HepG2 (cell line): ENCODE measurements around the gene HNRNPM. TPM values are rescaled to one million over a fixed set of nuclear protein-coding genes. Genes with fewer than 3 reads are reported as not detected.

Experiments used
- ATAC-seq: fragments of 200-7000 bp; cut with Tn5 transposase; 3 replicates; pipeline ENCODE4 v1.9.1; 2020; ENCODE audit warnings: mild to moderate bottlenecking, moderate library complexity
- BruUV-seq: library from RNA; stranded (reverse); fragments of 400-500 nt; replicated peaks from 2 replicates; lab custom pipeline; 2021; lab: Mats Ljungman, UMichigan
- CTCF ChIA-PET: fragments of 300-600 bp; formaldehyde crosslinking; extraction: SDS; loops from one replicate; lab custom pipeline; 2021; ENCODE audit warnings: low total read pairs, inconsistent platforms, low intra/inter-chr PET ratio; lab: Yijun Ruan, JAX
- POLR2A ChIA-PET: fragments of 350-600 bp; sonication (Branson Sonifier 250); formaldehyde crosslinking; loops from one replicate; lab custom pipeline; 2020; ENCODE audit warnings: antibody characterized with exemption, inconsistent platforms; lab: Yijun Ruan, JAX
- DNase-seq: peaks from one replicate; pipeline ENCODE4 v3.0.0-alpha.2; 2015; ENCODE audit warnings: low spot score
- FAIRE-seq: peaks from 3 replicates; lab custom pipeline; 2011; peaks lifted over from hg19 to GRCh38; lab: Jason Lieb, UNC
- H2AFZ ChIP-seq: one replicate; pipeline ENCODE4 v1.6.1; 2011; ENCODE audit warnings: low read length, inconsistent platforms
- H3K27ac ChIP-seq: fragments of 300-600 bp; 3 replicates; pipeline ENCODE4 v1.8.0; 2011; ENCODE audit warnings: mixed run types, mild to moderate bottlenecking, mixed read lengths, low read length, inconsistent platforms; ENCODE audit not compliant: insufficient read depth; ENCODE audit errors: extremely low read length
- H3K27me3 ChIP-seq, 2 experiments: fragments of 200-600 bp in 1 of 2; 2 replicates in 1 of 2; 3 replicates in 1 of 2; pipeline versions ENCODE4 v1.6.0 to v1.8.0; 2011; ENCODE audit warnings: low read length in 2 of 2, mild to moderate bottlenecking in 2 of 2, moderate library complexity in 2 of 2, inconsistent platforms in 1 of 2; ENCODE audit not compliant: insufficient read depth in 2 of 2, control insufficient read depth in 1 of 2
- H3K36me3 ChIP-seq, 2 experiments: fragments of 200-600 bp in 1 of 2; replicated peaks in 1 of 2; 2 replicates in 1 of 2; 3 replicates in 1 of 2; pipeline versions ENCODE4 v1.5.1 to v1.8.0; 2011; ENCODE audit warnings: low read length in 2 of 2, inconsistent platforms in 1 of 2; ENCODE audit not compliant: insufficient read depth in 2 of 2, control insufficient read depth in 1 of 2
- H3K4me1 ChIP-seq: 2 replicates; pipeline ENCODE4 v1.5.1; 2012; ENCODE audit warnings: low read length, inconsistent platforms; ENCODE audit not compliant: insufficient read depth
- H3K4me2 ChIP-seq: 2 replicates; pipeline ENCODE4 v1.6.0; 2011; ENCODE audit warnings: low read depth, low read length, inconsistent platforms
- H3K4me3 ChIP-seq, 3 experiments: fragments of 200-600 bp in 1 of 3; sonication (generic), shearing (Covaris generic) in 1 of 3; replicated peaks in 1 of 3; 2 replicates each; pipeline ENCODE4 v1.5.1; 2011 to 2016; ENCODE audit warnings: low read length in 3 of 3, inconsistent platforms in 2 of 3, low read depth in 2 of 3, mild to moderate bottlenecking in 2 of 3, control low read depth in 1 of 3, mixed read lengths in 1 of 3; ENCODE audit not compliant: insufficient read depth in 1 of 3
- H3K79me2 ChIP-seq: one replicate; pipeline ENCODE4 v1.6.1; 2011; ENCODE audit warnings: low read length, inconsistent platforms; ENCODE audit not compliant: insufficient read depth
- H3K9ac ChIP-seq: 2 replicates; pipeline ENCODE4 v1.6.0; 2011; ENCODE audit warnings: mild to moderate bottlenecking, low read depth, low read length, inconsistent platforms; ENCODE audit not compliant: insufficient read depth
- H3K9me3 ChIP-seq: 2 replicates; pipeline ENCODE4 v1.5.1; 2012; ENCODE audit warnings: mild to moderate bottlenecking, low read length
- H4K20me1 ChIP-seq: 2 replicates; pipeline ENCODE4 v1.6.0; 2011; ENCODE audit warnings: inconsistent platforms, mild to moderate bottlenecking, low read length, moderate library complexity; ENCODE audit not compliant: insufficient read depth
- ARNT ChIP-seq: fragments of 450-650 bp; IDR thresholded peaks from 2 replicates; pipeline ENCODE4 v1.6.1; 2017
- GATA4 ChIP-seq: sonication (generic); IDR thresholded peaks from 2 replicates; pipeline ENCODE4 v1.6.1; 2016; ENCODE audit warnings: antibody characterized with exemption, low read depth, borderline replicate concordance
- MBNL3 ChIP-seq: fragments of 250-450 bp; sonication (Bioruptor Pico); conservative IDR thresholded peaks from 2 replicates; pipeline ENCODE4 v1.8.0; 2022; ENCODE audit warnings: mild to moderate bottlenecking, inconsistent platforms
- MEIS2 ChIP-seq: sonication (generic); formaldehyde crosslinking; IDR thresholded peaks from 2 replicates; pipeline ENCODE4 v1.9.0; 2021; ENCODE audit warnings: mild to moderate bottlenecking, missing genetic modification reagents
- MIXL1 ChIP-seq: IDR thresholded peaks from 2 replicates; pipeline ENCODE4 v1.6.1; 2016
- POLR2AphosphoS5 ChIP-seq: IDR thresholded peaks from 2 replicates; pipeline ENCODE4 v1.6.1; 2012; ENCODE audit warnings: low read depth, low read length
- SALL2 ChIP-seq: sonication (generic); formaldehyde crosslinking; IDR thresholded peaks from 2 replicates; pipeline ENCODE4 v1.8.1; 2023; ENCODE audit warnings: mild to moderate bottlenecking, missing genetic modification reagents, inconsistent platforms
- ZC3H13 ChIP-seq: sonication (generic); formaldehyde crosslinking; IDR thresholded peaks from 2 replicates; pipeline ENCODE4 v1.8.1; 2023; ENCODE audit warnings: mild to moderate bottlenecking, missing genetic modification reagents, moderate library complexity
- ZNF143 ChIP-seq: sonication (generic); formaldehyde crosslinking; IDR thresholded peaks from 2 replicates; pipeline ENCODE4 v1.4.0; 2020; ENCODE audit warnings: missing genetic modification reagents
- ZNF263 ChIP-seq: sonication (generic); formaldehyde crosslinking; IDR thresholded peaks from 2 replicates; pipeline ENCODE4 v1.4.0; 2020; ENCODE audit warnings: missing genetic modification reagents
- ZNF549 ChIP-seq: sonication (generic); formaldehyde crosslinking; IDR thresholded peaks from 2 replicates; pipeline ENCODE4 v1.5.0; 2020; ENCODE audit warnings: missing genetic modification reagents
- ZNF7 ChIP-seq: IDR thresholded peaks from 2 replicates; pipeline ENCODE4 v1.6.1; 2016; ENCODE audit warnings: missing biosample characterization, missing genetic modification reagents
- WGBS: methylation state at CpG from one replicate; pipeline ENCODE4 v1.1.6; 2017; ENCODE audit warnings: low lambda C conversion rate; 5-methylcytosine and 5-hydroxymethylcytosine counted together
- in situ Hi-C: cut with HindIII; loops from 2 replicates; pipeline ENCODE4 v1.10.0; 2017; ENCODE audit warnings: low pct_unique_long_range_greater_than_20kb; ENCODE audit not compliant: extremely low pct_ligation_motif_present
- intact Hi-C: fragments of 100-400 bp; cut with micrococcal nuclease; formaldehyde crosslinking; loops from one replicate; pipeline ENCODE4 v1.10.0; 2022; ENCODE audit not compliant: unreplicated experiment
- polyA plus RNA-seq, 8 experiments: library from polyadenylated mRNA; depleted of rRNA in 3 of 8; stranded (reverse) in 7 of 8; unstranded in 1 of 8; fragments of >200 nt; fragmentation: Illumina TruSeq in 4 of 8; extraction: Trizol in 4 of 8; gene quantifications; 2 replicates each; pipeline versions ENCODE4 v1.2.1 to v1.2.3, GENCODE V29; 2011 to 2016; ENCODE audit warnings: low read depth in 4 of 8, missing spikeins in 1 of 8, mixed read lengths in 1 of 8; ENCODE audit not compliant: insufficient read depth in 1 of 8
- total RNA-seq, 5 experiments: library from RNA; depleted of rRNA; stranded (reverse); fragments of >200 nt; fragmentation: Illumina TruSeq; extraction: Trizol; gene quantifications; 2 replicates each; pipeline ENCODE4 v1.2.3, GENCODE V29; 2016; ENCODE audit warnings: low read depth in 1 of 5
- TF ChIP-seq, protein P1 (sequence below): sonication (generic); formaldehyde crosslinking; IDR thresholded peaks from 2 replicates; pipeline ENCODE4 v1.5.1; 2020; ENCODE audit warnings: missing genetic modification reagents, mild to moderate bottlenecking, borderline replicate concordance
- TF ChIP-seq, protein P2 (sequence below): sonication (generic); formaldehyde crosslinking; IDR thresholded peaks from 2 replicates; pipeline ENCODE4 v1.9.0; 2021; ENCODE audit warnings: mild to moderate bottlenecking, missing genetic modification reagents
- TF ChIP-seq, protein P3 (sequence below): sonication (generic); formaldehyde crosslinking; IDR thresholded peaks from 2 replicates; pipeline ENCODE4 v1.8.0; 2022; ENCODE audit warnings: low read depth, missing genetic modification reagents
- TF ChIP-seq, protein P4 (sequence below): sonication (generic); formaldehyde crosslinking; IDR thresholded peaks from 2 replicates; pipeline ENCODE4 v1.5.0; 2020; ENCODE audit warnings: missing genetic modification reagents, mild to moderate bottlenecking, borderline replicate concordance

HNRNPM gene
- total and polyA plus RNA-seq, 2 of the 13 experiments (the other 11 are each of a cell fraction or from before 2014, with no cell fraction given) = 56.7 to 102 TPM

DNA sequence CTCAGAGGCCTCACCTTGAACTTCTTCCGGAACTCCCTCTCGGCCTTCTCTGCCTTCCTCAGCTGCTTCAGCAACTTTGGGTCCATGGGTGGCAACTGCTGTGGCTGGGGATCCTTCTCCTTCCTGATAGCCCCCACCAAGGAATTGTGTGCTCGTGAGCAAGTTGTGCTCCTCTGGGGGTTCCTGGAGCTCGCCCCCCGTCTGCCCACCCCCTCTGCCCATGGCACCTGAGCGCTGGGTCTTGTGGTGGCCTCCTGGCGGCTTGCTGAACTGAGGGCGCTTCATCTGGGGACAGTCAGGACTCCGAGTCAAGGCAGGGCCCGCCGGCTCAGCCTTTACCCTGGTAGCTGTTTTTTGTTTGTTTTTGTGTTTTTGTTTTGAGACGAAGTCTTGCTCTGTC is 46.1 kb downstream of the HNRNPM start:
- H3K27ac ChIP-seq = no peak overlapping the region
- ChIA-PET POLR2A (no interaction called here), CTCF (no interaction called here)
- in situ Hi-C loops (no loop called here), intact Hi-C loops (no loop called here)
- H3K27me3 ChIP-seq = no peaks in the 10 kb centered on the region
- no peak overlapping the region for H3K4me3 ChIP-seq
- H2AFZ ChIP-seq = no peak overlapping the region
- WGBS = 93% methylated on average over 12 of the region's 12 CpGs
- H3K9me3 ChIP-seq = no peaks in the 10 kb centered on the region
- peaks cover 10% of the 10 kb centered on the region for H3K4me1 ChIP-seq
- peaks cover 13 to 29% of the 10 kb centered on the region in 2 experiments; a peak in 4 of 5 replicates for H3K36me3 ChIP-seq
- TF ChIP-seq, protein P1, sequence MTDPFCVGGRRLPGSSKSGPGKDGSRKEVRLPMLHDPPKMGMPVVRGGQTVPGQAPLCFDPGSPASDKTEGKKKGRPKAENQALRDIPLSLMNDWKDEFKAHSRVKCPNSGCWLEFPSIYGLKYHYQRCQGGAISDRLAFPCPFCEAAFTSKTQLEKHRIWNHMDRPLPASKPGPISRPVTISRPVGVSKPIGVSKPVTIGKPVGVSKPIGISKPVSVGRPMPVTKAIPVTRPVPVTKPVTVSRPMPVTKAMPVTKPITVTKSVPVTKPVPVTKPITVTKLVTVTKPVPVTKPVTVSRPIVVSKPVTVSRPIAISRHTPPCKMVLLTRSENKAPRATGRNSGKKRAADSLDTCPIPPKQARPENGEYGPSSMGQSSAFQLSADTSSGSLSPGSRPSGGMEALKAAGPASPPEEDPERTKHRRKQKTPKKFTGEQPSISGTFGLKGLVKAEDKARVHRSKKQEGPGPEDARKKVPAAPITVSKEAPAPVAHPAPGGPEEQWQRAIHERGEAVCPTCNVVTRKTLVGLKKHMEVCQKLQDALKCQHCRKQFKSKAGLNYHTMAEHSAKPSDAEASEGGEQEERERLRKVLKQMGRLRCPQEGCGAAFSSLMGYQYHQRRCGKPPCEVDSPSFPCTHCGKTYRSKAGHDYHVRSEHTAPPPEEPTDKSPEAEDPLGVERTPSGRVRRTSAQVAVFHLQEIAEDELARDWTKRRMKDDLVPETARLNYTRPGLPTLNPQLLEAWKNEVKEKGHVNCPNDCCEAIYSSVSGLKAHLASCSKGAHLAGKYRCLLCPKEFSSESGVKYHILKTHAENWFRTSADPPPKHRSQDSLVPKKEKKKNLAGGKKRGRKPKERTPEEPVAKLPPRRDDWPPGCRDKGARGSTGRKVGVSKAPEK (CRISPR knock-in tag) = no peak
- TF ChIP-seq ZNF263 (CRISPR knock-in tag) (no peak), ARNT (no peak), MIXL1 (no peak), POLR2AphosphoS5 (no peak), GATA4 (no peak), ZC3H13 (CRISPR knock-in tag) (no peak), MEIS2 (CRISPR knock-in tag) (no peak), ZNF143 (CRISPR knock-in tag) (no peak), MBNL3 (CRISPR knock-in tag) (no peak), ZNF549 (no peak), ZNF7 (CRISPR knock-in tag) (no peak), SALL2 (no peak)
- TF ChIP-seq, protein P2, sequence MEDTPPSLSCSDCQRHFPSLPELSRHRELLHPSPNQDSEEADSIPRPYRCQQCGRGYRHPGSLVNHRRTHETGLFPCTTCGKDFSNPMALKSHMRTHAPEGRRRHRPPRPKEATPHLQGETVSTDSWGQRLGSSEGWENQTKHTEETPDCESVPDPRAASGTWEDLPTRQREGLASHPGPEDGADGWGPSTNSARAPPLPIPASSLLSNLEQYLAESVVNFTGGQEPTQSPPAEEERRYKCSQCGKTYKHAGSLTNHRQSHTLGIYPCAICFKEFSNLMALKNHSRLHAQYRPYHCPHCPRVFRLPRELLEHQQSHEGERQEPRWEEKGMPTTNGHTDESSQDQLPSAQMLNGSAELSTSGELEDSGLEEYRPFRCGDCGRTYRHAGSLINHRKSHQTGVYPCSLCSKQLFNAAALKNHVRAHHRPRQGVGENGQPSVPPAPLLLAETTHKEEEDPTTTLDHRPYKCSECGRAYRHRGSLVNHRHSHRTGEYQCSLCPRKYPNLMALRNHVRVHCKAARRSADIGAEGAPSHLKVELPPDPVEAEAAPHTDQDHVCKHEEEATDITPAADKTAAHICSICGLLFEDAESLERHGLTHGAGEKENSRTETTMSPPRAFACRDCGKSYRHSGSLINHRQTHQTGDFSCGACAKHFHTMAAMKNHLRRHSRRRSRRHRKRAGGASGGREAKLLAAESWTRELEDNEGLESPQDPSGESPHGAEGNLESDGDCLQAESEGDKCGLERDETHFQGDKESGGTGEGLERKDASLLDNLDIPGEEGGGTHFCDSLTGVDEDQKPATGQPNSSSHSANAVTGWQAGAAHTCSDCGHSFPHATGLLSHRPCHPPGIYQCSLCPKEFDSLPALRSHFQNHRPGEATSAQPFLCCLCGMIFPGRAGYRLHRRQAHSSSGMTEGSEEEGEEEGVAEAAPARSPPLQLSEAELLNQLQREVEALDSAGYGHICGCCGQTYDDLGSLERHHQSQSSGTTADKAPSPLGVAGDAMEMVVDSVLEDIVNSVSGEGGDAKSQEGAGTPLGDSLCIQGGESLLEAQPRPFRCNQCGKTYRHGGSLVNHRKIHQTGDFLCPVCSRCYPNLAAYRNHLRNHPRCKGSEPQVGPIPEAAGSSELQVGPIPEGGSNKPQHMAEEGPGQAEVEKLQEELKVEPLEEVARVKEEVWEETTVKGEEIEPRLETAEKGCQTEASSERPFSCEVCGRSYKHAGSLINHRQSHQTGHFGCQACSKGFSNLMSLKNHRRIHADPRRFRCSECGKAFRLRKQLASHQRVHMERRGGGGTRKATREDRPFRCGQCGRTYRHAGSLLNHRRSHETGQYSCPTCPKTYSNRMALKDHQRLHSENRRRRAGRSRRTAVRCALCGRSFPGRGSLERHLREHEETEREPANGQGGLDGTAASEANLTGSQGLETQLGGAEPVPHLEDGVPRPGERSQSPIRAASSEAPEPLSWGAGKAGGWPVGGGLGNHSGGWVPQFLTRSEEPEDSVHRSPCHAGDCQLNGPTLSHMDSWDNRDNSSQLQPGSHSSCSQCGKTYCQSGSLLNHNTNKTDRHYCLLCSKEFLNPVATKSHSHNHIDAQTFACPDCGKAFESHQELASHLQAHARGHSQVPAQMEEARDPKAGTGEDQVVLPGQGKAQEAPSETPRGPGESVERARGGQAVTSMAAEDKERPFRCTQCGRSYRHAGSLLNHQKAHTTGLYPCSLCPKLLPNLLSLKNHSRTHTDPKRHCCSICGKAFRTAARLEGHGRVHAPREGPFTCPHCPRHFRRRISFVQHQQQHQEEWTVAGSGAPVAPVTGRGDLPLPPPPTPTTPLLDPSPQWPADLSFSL = no peak
- TF ChIP-seq, protein P3, sequence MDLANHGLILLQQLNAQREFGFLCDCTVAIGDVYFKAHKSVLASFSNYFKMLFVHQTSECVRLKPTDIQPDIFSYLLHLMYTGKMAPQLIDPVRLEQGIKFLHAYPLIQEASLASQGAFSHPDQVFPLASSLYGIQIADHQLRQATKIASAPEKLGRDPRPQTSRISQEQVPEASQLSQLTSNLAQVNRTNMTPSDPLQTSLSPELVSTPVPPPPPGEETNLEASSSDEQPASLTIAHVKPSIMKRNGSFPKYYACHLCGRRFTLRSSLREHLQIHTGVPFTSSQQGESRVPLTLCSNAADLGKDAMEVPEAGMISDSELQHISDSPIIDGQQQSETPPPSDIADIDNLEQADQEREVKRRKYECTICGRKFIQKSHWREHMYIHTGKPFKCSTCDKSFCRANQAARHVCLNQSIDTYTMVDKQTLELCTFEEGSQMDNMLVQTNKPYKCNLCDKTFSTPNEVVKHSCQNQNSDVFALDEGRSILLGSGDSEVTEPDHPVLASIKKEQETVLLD = no peak
- TF ChIP-seq, protein P4, sequence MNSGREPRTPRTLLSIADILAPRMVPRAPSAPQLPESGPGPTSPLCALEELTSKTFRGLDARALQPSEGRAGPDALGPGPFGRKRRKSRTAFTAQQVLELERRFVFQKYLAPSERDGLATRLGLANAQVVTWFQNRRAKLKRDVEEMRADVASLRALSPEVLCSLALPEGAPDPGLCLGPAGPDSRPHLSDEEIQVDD (CRISPR knock-in tag) = no peak
- ATAC-seq (no peak), DNase-seq (no peak), FAIRE-seq (no peak)
- H3K9ac ChIP-seq = no peak overlapping the region
- BruUV-seq = no TSS peak
- no peaks in the 10 kb centered on the region for H3K79me2 ChIP-seq
- H3K4me2 ChIP-seq = no peak overlapping the region
- peaks cover 4% of the 10 kb centered on the region; the same call in 1 of the 2 replicates for H4K20me1 ChIP-seq
